GM12878 (cell line): ENCODE data around the gene KCND2. TPM values are rescaled to one million over a fixed set of nuclear protein-coding genes. Genes with fewer than 3 reads are reported as not detected.

Source experiments
- ATF7 ChIP-seq: fragments of 450-650 bp; IDR thresholded peaks from 2 replicates; pipeline ENCODE4 v1.6.1; 2016; ENCODE audit warnings: low read depth, mild to moderate bottlenecking
- CBX5 ChIP-seq: sonication (generic); IDR thresholded peaks from 2 replicates; pipeline ENCODE4 v1.6.1; 2016; ENCODE audit warnings: low read depth, moderate library complexity, mild to moderate bottlenecking, inconsistent platforms
- CEBPB ChIP-seq, 2 experiments: fragments of 150-350 bp in 1 of 2; IDR thresholded peaks; 2 replicates each; pipeline ENCODE4 v1.6.1; 2012 to 2014; ENCODE audit warnings: low read depth in 2 of 2, low read length in 2 of 2, borderline replicate concordance in 1 of 2, inconsistent platforms in 1 of 2
- CHD4 ChIP-seq: fragments of 200-600 bp; sonication (generic); IDR thresholded peaks from 2 replicates; pipeline ENCODE4 v1.6.1; 2016; ENCODE audit warnings: mild to moderate bottlenecking
- CREM ChIP-seq: IDR thresholded peaks from 2 replicates; pipeline ENCODE4 v1.6.1; 2014; ENCODE audit warnings: antibody characterized with exemption, low read depth
- E2F8 ChIP-seq: fragments of 450-650 bp; IDR thresholded peaks from 2 replicates; pipeline ENCODE4 v1.6.1; 2018; ENCODE audit warnings: mild to moderate bottlenecking, low read depth, moderate library complexity; ENCODE audit not compliant: partially characterized antibody
- EP300 ChIP-seq, 2 experiments: fragments of 150-350 bp in 1 of 2; IDR thresholded peaks; 2 replicates each; pipeline ENCODE4 v1.6.1; 2011 to 2012; ENCODE audit warnings: low read depth in 2 of 2, low read length in 2 of 2, borderline replicate concordance in 1 of 2, improper control_type of control experiment in 1 of 2, inconsistent platforms in 1 of 2; ENCODE audit not compliant: control insufficient read depth in 1 of 2
- ESRRA ChIP-seq: IDR thresholded peaks from 2 replicates; pipeline ENCODE4 v1.6.1; 2012; ENCODE audit warnings: mild to moderate bottlenecking, low read length, improper control_type of control experiment
- GATAD2B ChIP-seq: fragments of 450-650 bp; conservative IDR thresholded peaks from 2 replicates; pipeline ENCODE4 v1.6.1; 2017; ENCODE audit warnings: low read depth, mild to moderate bottlenecking, moderate library complexity
- HDGF ChIP-seq: fragments of 450-650 bp; IDR thresholded peaks from 2 replicates; pipeline ENCODE4 v1.6.1; 2016; ENCODE audit warnings: antibody characterized with exemption
- IKZF2 ChIP-seq, 2 experiments: fragments of 450-650 bp; IDR thresholded peaks; 2 replicates each; pipeline ENCODE4 v1.6.1; 2017; ENCODE audit warnings: mild to moderate bottlenecking in 2 of 2, moderate library complexity in 2 of 2
- KLF5 ChIP-seq: fragments of 450-650 bp; IDR thresholded peaks from 2 replicates; pipeline ENCODE4 v1.6.1; 2014; ENCODE audit warnings: mild to moderate bottlenecking; ENCODE audit not compliant: partially characterized antibody
- LARP7 ChIP-seq: fragments of 450-650 bp; IDR thresholded peaks from 2 replicates; pipeline ENCODE4 v1.6.1; 2017; ENCODE audit warnings: mild to moderate bottlenecking
- MEF2B ChIP-seq: fragments of 450-650 bp; IDR thresholded peaks from 2 replicates; pipeline ENCODE4 v1.6.1; 2018; ENCODE audit warnings: mild to moderate bottlenecking, moderate library complexity; ENCODE audit not compliant: partially characterized antibody, poor library complexity, severe bottlenecking
- MTA2 ChIP-seq: fragments of 450-650 bp; IDR thresholded peaks from 2 replicates; pipeline ENCODE4 v1.6.1; 2016; ENCODE audit warnings: low read depth, mild to moderate bottlenecking, moderate library complexity
- MYB ChIP-seq: fragments of 150-350 bp; IDR thresholded peaks from 2 replicates; pipeline ENCODE4 v1.6.1; 2014; ENCODE audit warnings: mild to moderate bottlenecking, low read depth, low read length, borderline replicate concordance
- NR2C1 ChIP-seq: fragments of 450-650 bp; IDR thresholded peaks from 2 replicates; pipeline ENCODE4 v1.6.1; 2017; ENCODE audit warnings: antibody characterized with exemption, mild to moderate bottlenecking, moderate library complexity
- PAX8 ChIP-seq: fragments of 450-650 bp; IDR thresholded peaks from 2 replicates; pipeline ENCODE4 v1.6.1; 2017; ENCODE audit warnings: mild to moderate bottlenecking, moderate library complexity
- RAD51 ChIP-seq: fragments of 450-650 bp; IDR thresholded peaks from 2 replicates; pipeline ENCODE4 v1.6.1; 2016; ENCODE audit warnings: moderate library complexity, mild to moderate bottlenecking, inconsistent platforms
- RUNX3 ChIP-seq: IDR thresholded peaks from 2 replicates; pipeline ENCODE4 v1.6.1; 2012; ENCODE audit warnings: low read length, inconsistent platforms
- SIX5 ChIP-seq: IDR thresholded peaks from 2 replicates; pipeline ENCODE4 v1.6.1; 2011; ENCODE audit warnings: mild to moderate bottlenecking, low read depth, low read length, moderate library complexity; ENCODE audit not compliant: severe bottlenecking
- TBL1XR1 ChIP-seq: IDR thresholded peaks from 2 replicates; pipeline ENCODE4 v1.6.1; 2012; ENCODE audit warnings: low read depth, low read length, improper control_type of control experiment
- USF2 ChIP-seq: IDR thresholded peaks from 2 replicates; pipeline ENCODE4 v1.6.1; 2011; ENCODE audit warnings: low read depth, low read length, improper control_type of control experiment, borderline replicate concordance
- ZNF207 ChIP-seq: fragments of 450-650 bp; IDR thresholded peaks from 2 replicates; pipeline ENCODE4 v1.6.1; 2014; ENCODE audit warnings: antibody characterized with exemption, mild to moderate bottlenecking, borderline replicate concordance
- polyA plus RNA-seq, 11 experiments: library from polyadenylated mRNA; depleted of rRNA in 4 of 11; unstranded in 6 of 11; stranded (reverse) in 5 of 11; fragments of >200 nt; fragmentation: Nextera tagmentation in 4 of 11; fragmentation: Illumina TruSeq in 1 of 11; extraction: Ambion mirVana in 4 of 11; extraction: Trizol in 1 of 11; gene quantifications; 1 replicate in 1 of 11; 2 replicates in 10 of 11; pipeline versions ENCODE4 v1.2.1 to v1.2.3, GENCODE V29; 2011 to 2016; ENCODE audit warnings: inconsistent platforms in 2 of 11, missing spikeins in 2 of 11, low read depth in 1 of 11
- total RNA-seq, 4 experiments: library from RNA; depleted of rRNA in 3 of 4; stranded (reverse); fragments of >200 nt in 3 of 4; fragmentation: Illumina TruSeq in 1 of 4; extraction: Trizol in 1 of 4; gene quantifications; 2 replicates each; pipeline versions ENCODE4 v1.2.1 to v1.2.3, GENCODE V29; 2013 to 2021
- TF ChIP-seq, protein P1 (sequence below): fragments of 450-650 bp; IDR thresholded peaks from 2 replicates; pipeline ENCODE4 v1.6.1; 2017; ENCODE audit warnings: mild to moderate bottlenecking, moderate library complexity

KCND2 gene
- total and polyA plus RNA-seq, 10 of the 15 experiments (the other 5 are each of a cell fraction or from before 2014, with no cell fraction given) = 3.6 to 22.3 (median 6.3) TPM

DNA sequence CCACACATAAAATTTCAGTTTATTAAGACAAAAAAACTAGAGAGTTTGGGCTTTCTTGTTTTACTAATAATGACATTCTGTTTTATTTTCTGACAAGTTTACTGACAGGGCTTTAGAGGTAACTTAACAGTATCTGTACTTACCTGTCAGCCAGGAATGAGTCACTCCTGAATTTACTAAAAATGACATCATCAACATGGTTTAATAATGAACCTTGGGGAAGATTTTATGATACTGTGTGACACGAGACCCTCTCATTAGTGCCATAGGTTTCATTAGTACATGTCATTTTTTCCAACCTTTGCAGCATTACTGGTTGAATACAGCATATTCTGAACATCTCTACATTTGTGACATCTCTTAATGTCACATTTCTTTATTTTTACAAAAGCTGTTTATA lies 131.1 kb downstream of the KCND2 start (continued):
- TF ChIP-seq E2F8 = no peak
- TF ChIP-seq SIX5 = no peak
- no peak for TF ChIP-seq MYB
- TF ChIP-seq, protein P1, sequence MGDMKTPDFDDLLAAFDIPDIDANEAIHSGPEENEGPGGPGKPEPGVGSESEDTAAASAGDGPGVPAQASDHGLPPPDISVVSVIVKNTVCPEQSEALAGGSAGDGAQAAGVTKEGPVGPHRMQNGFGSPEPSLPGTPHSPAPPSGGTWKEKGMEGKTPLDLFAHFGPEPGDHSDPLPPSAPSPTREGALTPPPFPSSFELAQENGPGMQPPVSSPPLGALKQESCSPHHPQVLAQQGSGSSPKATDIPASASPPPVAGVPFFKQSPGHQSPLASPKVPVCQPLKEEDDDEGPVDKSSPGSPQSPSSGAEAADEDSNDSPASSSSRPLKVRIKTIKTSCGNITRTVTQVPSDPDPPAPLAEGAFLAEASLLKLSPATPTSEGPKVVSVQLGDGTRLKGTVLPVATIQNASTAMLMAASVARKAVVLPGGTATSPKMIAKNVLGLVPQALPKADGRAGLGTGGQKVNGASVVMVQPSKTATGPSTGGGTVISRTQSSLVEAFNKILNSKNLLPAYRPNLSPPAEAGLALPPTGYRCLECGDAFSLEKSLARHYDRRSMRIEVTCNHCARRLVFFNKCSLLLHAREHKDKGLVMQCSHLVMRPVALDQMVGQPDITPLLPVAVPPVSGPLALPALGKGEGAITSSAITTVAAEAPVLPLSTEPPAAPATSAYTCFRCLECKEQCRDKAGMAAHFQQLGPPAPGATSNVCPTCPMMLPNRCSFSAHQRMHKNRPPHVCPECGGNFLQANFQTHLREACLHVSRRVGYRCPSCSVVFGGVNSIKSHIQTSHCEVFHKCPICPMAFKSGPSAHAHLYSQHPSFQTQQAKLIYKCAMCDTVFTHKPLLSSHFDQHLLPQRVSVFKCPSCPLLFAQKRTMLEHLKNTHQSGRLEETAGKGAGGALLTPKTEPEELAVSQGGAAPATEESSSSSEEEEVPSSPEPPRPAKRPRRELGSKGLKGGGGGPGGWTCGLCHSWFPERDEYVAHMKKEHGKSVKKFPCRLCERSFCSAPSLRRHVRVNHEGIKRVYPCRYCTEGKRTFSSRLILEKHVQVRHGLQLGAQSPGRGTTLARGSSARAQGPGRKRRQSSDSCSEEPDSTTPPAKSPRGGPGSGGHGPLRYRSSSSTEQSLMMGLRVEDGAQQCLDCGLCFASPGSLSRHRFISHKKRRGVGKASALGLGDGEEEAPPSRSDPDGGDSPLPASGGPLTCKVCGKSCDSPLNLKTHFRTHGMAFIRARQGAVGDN = peak; percentile 51
- no peak for TF ChIP-seq CHD4
- peak; percentile 100 for TF ChIP-seq ATF7
- peak; percentile 33; the same call in 1 of the 2 replicates for TF ChIP-seq ZNF207
- peak; percentile 52 for TF ChIP-seq MEF2B
- peak; percentile 77 to 80 for TF ChIP-seq IKZF2 (IDR thresholded peaks at IDR 0.05)
- TF ChIP-seq RAD51 = peak; percentile 66
- TF ChIP-seq CREM = peak; percentile 88
- peak; percentile 98 for TF ChIP-seq MTA2
- peak; percentile 87 to 95 for TF ChIP-seq EP300 (IDR thresholded peaks at IDR 0.05; ENCODE audit: borderline replicate concordance in 1 of 2, control insufficient read depth in 1 of 2, low read depth in 2 of 2, low read length in 2 of 2)
- TF ChIP-seq LARP7 = no peak
- peak in 1 of 2 experiments; percentile 68; a peak in 1 of 4 replicates for TF ChIP-seq CEBPB (IDR thresholded peaks at IDR 0.05; ENCODE audit: borderline replicate concordance in 1 of 2, low read depth in 2 of 2, low read length in 2 of 2)
- no peak for TF ChIP-seq ESRRA
- TF ChIP-seq CBX5 = no peak
- no peak for TF ChIP-seq USF2
- no peak for TF ChIP-seq HDGF
- peak; percentile 75 for TF ChIP-seq RUNX3
- peak; percentile 57 for TF ChIP-seq KLF5
- TF ChIP-seq TBL1XR1 = no peak
- 0 out of 2 replicates have a peak, but pooled peaks have one; percentile 34 for TF ChIP-seq PAX8
- TF ChIP-seq NR2C1 = no peak
- TF ChIP-seq GATAD2B = 0 out of 2 replicates have a peak, but pooled peaks have one; percentile 49
